T-helper 2 cell treated with Interferon-gamma antibody and Interleukin-4, amounts not matched to agents 100 ng/mL and 5 ng/mL, for 36 hours (primary cell): ENCODE data around the gene INPP4B. TPM values are rescaled to one million over a fixed set of nuclear protein-coding genes. Genes with fewer than 3 reads are reported as not detected.
"Not testable (repeated sequence)": the region's sequence is repeated elsewhere in the genome, so short reads cannot be mapped to it uniquely, and the experiment has no call there.

Source experiments
- intact Hi-C: fragments of 100-400 bp; cut with micrococcal nuclease; formaldehyde crosslinking; loops from one replicate; pipeline ENCODE4 v1.15.1; 2023
- total RNA-seq: library from RNA; stranded (reverse); gene quantifications from 2 replicates; pipeline ENCODE4 v1.2.3, GENCODE V29; 2022

Gene INPP4B
- total RNA-seq, 1 donor from 2014 or later: 103 TPM

DNA sequence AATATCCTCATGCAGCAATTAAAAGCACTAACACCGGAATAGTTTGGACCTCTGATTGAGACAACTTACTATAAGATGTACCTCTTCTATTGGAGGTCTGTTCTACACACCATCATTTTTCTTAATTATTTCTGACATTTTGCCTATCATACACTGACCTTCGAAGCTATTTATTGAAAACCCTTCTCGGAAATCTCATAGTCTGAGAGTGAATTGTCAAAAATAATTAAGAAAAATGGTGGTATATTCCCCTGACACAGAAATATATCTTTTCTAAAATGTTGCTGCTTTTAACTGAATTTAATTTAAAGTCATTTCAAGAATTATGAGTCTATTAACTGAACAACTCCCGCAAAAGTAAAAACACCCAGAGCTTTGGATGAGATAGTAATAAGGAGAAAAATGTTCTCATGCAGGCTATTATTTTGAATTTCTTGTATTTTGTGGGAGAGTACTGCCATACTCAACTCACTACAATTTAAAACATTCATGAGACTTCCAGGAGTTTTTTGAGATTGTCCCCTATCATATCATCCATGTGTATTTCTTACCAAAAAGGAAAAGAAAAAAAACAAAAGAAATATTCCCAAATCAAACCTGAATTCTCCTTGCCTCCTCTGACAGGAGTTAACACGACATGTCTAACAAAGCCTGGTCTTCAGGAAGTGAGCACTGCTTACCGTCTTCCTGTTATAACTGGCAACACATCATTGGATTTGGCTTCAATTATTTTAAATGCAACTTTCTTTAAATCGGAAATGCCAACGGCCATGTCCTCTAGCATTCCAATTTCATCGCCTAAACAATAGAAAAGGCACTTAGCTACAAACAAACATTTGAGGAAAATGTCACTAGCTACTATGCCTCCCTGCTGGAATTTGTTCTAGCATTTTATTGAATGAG lies 724.4 kb downstream of the INPP4B start:
- intact Hi-C loops: loop anchor here (10.0 kb wide), 1 partner anchor 817 kb away; no protein-coding TSS in a partner anchor

DNA sequence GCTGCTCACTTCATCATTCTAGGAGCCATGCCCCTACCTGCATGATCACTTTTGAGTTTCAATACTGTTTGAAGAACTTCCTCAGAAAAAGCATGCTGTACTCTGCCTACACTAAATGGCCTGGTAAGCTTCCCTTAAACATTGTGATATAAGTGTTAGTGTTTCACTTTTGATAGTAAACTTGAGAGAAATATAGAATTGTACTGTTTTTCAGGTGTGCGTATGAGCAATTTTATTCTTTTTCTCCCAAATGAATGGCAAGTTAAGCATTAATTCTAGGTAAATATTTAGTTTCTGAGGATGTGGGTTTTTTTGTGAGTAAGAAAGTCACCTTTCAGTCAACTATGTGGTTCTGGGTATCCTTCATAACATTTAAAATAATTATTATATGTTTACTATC lies 725.2 kb downstream of the INPP4B start:
- intact Hi-C loops: loop anchor here (10.0 kb wide), 1 partner anchor 816 kb away; no protein-coding TSS in a partner anchor

DNA sequence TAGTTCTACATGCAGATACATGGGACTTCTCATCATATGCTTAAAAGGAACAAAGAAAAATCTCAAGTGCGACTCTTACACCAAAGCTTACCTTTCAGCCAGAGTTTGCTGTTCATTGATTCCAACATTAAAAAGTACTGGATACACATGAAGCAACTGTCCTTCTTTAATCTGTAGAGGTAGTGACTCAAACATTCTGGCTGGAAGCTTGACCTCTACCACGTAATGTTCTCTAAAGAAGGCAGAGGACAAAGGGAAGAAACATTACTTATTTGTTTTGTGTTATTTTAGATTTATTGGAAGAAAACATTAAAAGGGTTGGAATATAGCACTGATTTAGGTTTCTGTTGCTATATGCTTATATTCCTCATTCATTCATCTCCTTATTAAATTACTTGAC lies 733.6 kb downstream of the INPP4B start:
- intact Hi-C loops: no loop called here

DNA sequence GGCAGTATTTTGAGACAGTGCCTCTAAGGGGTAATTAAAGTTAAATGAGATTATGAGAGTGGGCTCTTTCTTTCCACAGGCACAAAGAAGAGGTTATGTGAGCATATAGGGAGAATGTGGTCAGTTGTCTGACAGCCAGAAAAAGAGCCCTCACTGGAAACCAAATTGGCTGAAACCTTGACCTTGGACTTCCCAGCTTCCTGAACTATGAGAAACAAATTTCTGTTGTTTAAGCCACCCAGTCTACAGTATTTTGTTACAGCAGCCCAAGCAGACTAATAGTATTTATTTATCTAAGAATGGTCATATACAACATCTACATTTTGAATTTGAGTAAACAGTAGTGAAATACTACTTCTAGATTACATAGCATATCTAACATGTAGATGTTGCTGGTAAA lies 736.0 kb downstream of the INPP4B start:
- intact Hi-C loops: no loop called here

DNA sequence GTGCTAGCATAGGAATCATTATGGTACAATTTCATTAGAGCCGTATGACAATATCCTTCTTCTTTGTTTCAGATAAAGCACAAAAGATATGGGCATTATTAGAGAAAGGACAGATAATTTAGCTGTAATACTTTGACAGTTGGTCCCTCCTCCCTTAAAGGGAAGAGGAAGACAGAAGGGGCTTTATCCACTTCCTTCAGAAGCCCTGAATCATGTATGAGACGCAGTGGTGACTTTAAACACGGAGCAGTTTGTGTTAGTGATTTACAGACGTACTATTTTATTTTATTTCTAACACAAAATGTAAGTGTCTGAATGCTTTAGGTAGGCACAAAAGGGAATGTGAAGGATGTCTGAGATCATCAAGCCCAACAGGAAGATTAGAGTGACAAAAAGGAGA lies 742.1 kb downstream of the INPP4B start:
- intact Hi-C loops: no loop called here

DNA sequence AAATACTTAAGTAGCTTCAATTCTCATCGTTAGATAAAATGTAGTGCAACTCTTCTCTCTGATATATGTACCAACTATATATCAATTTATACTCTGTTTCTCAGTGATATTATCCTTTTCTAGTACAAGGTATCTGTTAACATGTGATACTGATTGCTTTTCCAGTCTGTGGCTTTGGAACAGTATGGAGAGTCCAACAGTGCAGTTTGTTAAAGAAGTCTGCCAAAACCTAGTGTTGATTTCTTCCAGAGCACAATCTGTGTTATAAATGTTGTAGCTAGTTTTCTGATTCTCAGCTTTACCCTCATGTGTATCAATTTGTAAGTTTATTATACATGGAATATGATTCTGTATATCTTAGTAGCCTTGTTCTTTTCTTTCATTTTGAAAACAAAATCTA lies 744.7 kb downstream of the INPP4B start:
- intact Hi-C loops: no loop called here

DNA sequence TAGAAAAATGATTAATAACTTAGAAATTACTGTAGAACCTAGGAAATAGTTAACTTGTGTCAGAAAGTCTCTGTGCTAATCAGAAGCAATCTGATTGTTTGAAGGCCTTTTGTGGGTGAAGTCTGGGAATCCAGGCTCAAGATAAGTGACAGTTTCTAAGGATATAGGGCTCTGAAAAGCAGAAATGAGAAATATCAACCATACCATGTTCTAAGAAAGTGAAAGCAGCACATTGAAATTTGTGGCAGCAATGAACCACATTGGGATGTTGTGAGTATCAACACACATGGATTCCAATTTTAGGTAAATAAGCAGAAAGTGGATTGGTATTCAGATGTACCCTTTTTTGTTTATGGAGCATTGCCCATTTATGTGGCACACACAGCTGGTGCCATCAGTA lies 745.2 kb downstream of the INPP4B start:
- intact Hi-C loops: no loop called here

DNA sequence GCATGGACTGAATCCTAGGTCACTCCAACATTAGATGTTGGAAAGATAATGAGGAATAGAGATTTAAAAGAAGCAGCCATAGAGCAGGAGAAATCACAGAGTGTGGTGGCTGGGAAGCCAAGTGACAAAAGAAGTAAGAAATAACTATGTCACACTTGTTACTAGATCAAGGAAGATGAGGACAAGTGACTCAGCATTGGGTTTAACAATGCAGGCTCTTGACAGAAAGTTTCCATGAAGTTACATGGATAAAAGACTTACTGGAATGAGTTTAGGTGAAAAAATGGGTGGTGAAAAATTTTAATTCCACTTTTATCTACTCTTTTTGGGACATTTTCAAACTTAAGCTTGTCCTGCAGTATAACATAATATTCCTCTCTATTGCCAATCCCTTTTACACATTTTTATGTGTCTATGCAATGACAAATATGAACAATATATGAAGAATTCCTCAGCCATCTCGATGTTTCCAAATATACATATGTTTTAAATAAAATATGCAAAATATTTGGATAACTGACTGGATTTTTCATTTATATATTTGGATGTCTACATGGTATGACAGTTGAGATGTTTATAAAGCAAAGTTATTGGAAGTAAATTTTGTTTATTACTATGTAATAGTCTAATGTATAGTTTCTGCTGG lies 747.1 kb downstream of the INPP4B start:
- intact Hi-C loops: no loop called here

DNA sequence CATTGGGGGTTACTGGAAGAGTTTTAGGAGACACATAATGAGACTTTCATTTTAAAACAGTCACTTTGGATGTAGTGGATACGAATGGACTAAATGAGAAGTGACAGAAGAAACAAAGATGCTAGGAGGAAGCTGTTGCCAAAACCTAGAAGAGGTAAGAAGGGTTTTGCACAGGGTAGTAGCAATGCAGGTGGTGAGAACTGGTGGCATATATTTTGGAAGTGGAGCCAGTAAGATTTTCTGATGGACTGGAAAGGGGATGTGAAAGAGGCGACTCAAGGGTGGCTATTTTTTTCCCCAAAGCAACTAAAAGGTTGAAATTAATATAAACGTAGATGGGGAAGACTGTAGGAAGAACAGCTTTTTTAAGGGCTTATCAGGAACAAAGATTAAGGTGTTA lies 747.7 kb downstream of the INPP4B start:
- intact Hi-C loops: no loop called here

DNA sequence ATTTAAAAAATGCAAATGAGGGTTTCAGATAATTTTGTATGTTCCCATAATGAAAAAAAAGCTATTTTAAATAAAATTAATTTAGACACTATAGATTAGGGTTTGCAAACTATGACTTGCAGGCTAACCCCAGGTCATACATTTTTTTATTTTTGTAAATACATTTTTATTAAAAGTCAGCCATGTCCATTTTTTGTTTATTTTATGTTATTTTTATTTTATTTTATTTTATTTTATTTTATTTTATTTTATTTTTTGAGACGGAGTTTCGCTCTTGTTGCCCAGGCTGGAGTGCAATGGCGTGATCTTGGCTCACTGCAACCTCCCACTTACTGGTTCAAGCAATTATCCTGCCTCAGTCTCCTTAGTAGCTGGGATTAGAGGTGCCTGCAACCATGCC lies 749.1 kb downstream of the INPP4B start:
- intact Hi-C loops: no loop called here

DNA sequence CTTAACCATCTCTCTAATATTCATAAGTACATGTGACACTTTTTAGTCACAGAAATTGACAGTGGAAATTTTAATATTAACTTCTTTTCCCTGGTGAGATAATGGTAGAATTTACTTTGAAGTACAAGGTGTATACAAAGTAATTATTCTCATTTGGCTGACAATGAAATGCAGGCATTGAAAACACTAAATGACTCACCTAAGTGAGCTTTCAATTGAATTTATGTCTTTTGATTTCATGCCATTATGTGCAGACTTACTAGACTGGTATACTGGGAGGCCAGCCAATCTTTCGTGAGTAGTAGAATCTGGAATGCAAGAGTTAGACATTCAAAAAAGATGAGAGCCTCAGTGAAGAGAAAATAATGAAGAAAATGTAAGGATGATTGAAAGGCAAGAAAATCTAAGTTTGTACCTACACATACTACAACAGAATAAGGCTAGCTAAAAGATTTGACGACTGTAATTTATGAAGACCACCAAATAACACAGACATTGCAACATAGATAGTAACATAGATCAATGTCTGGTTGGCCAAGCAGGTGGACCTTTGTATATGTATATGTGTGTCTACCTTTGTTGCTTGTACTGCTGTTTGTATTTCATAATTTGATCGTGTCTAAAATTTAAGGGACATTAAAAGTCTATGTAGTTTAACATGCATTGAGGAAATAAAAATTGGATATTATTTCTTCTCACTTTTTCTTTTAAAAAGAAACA lies 750.1 kb downstream of the INPP4B start:
- intact Hi-C loops: no loop called here

DNA sequence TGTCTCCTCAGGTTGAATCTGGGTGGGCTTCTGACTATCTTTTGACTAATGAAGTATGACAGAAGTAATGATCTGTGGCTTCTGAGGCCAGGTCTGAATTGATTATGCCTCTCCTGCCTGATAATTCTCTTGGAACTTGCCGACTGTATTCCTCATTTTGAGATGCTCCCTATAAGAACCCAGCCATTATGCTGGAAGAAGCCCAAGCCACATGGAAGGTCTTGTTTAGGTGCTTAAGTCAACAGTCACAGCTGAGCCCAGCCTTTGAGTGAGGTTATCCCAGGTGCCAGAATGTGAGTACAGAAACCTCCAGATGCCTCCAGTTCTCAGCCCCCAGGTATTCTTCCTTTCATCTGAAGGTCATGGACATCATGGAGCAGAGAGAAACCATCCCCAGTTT lies 753.2 kb downstream of the INPP4B start:
- intact Hi-C loops: no loop called here

DNA sequence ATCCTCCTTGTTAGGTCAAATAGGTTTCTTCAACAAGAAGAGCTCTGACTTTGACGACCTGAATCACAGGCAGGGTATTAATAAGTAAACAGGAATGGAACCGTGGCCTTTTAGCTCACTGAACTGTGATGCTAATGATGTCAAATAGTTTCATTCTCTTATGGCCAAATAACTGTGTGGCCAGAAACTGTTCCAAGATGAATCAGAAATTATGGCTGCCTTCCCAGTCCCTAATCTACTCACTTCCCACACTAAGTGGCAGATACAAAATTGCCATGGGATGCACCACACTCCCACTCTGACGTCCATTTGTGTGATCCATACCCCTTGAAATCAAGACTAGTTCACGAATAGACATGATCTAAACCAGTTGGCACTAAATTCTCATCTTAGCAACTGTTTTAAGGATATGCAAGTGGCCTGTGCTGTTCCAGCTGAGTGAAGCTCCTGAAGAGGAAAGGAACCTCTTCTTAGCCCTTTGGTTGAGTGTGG lies 754.4 kb downstream of the INPP4B start:
- intact Hi-C loops: no loop called here

DNA sequence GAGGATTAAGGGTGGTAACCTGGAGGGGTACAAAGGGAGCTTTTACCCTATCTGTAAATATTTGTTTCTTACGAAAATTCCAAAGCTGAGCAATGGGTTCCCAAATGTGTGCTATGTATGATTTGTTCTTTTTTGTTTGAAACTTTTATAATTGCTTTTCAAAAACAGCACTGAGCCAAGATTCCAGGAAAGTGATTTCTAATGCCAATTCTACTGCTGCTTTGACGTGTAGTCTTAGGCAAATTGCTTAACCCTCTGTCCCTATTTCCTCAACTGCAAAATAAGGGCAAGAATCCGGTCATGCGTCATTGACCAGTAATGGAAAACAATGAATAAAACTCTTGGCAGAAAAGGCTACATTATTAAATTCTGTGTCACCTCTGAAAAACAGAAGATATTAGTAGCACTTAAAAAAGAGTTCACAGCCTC lies 755.0 kb downstream of the INPP4B start:
- intact Hi-C loops: no loop called here

DNA sequence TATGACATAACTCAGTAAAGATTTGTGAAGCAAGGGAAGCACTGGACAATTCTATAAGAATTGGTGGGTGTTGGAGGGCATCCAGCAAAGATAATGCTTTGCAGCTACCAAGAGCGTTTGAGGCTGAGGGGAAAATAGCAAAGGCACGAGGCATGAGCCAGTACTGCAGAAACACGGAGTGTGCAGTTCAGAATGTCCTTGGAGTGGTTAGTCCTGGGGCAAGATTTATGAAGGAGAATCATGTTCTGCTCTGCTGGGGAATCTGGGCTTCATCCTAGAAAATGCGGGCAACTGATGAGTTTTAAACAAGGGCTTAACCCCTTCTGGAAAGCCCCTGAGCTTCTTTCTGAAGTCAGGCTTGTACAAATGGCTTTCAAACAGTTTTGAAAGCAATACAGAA lies 757.2 kb downstream of the INPP4B start:
- intact Hi-C loops: no loop called here

DNA sequence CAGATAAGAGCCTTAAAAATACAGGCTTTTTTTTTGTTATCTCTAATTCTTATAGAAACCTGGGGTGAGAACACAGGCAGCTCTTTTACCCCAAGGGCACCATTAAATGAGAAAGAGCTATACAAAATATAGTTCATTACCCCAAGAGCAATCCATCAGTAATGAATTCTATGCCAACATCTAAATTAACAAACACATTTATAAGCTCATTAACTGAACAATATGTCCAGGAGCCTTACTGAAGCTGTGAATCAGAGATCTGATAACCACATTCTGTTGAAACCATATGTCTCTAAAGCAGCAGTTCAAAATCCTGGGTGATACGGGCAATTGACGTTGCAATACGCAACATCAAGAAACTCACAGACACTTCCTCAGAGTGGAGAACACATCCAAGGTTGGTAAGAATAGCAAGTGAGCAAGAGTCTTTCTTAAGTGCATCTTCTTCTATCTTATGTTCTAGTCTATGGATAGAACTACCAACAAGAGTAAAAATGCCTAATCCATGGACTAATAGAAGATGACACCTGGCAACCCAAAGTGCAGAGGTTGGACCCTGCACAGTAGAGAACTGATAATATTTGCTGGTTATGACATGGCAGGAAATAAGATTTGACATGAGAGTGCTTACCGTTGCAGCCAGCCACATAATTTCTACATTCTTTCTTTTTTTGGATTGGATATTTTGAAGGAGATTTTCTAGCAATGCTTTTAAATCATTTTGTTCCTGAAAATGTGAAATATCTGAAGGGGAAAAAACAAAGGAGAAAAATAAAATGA lies 760.4 kb downstream of the INPP4B start:
- intact Hi-C loops: no loop called here

DNA sequence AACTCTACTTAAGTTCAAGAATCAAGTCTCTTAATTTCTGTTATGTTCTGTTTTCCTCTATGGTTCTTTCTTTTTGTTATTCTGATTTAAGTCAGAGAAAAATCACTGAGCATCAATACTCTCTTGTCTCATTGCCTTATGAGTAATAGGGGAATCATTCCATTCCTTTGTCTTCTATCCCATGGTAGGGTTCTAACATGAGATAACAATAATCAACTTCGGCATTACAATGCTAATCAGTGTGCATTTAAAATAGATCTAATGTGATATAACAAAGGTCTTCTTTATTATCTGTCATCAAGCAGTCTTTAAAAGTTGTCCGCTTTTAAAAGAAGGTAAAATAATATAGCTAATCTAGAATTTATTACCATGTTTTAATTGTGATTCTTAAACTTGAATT lies 762.8 kb downstream of the INPP4B start:
- intact Hi-C loops: no loop called here

DNA sequence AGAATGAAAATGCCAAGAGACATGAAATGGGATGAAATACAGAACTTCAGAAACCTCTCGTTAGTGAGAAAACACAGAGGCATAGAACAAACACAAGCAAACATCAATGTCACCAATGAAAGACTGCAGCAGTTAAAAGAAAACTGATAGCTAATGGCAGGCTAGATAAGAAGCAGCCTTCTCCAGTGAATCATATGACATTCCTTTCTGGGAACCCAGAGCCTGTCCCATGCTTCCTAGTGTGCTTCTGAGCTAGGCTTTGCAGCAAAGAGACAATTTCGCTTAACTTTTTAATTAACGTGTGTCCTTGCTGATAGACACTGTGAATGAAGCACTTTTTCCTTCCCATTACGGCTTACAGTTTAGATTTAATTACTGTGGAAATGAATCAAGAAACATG lies 765.1 kb downstream of the INPP4B start:
- intact Hi-C loops: no loop called here

DNA sequence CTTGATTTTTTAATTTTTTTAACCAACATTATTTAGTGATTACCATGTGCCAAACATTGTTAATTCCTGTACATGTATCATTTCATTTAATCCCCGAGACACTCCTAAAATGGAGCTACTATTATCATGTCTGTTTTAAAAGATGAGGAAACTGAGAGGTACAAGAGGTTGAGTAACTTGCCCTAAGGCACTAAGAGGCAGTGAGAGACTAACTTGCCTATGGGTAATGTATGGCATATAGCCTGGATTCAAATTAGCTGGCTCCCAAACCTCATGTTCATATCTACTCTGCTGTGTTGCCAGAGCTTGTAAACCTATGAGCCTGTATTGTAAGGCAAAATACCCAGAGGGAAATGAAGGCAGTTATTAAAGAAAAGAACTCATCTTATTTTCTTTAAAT lies 766.1 kb downstream of the INPP4B start:
- intact Hi-C loops: no loop called here

DNA sequence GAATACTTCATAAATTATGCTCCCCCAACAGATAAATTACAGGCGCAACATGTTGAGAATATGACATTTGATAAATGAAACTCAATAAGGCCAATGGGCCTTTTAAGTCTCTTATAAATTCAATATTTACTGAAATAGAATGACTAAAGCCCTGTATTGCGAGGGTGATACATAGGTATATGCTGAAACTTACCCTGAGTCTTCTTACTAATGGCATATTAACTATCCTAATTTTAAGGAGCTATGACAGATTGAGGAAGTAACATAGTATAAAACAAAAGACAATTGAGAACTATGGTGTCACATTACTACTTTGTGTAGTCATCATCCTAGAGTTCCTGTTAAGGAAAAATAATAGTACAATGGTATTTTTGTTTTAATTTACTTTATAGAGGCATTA lies 769.1 kb downstream of the INPP4B start:
- intact Hi-C loops: no loop called here

DNA sequence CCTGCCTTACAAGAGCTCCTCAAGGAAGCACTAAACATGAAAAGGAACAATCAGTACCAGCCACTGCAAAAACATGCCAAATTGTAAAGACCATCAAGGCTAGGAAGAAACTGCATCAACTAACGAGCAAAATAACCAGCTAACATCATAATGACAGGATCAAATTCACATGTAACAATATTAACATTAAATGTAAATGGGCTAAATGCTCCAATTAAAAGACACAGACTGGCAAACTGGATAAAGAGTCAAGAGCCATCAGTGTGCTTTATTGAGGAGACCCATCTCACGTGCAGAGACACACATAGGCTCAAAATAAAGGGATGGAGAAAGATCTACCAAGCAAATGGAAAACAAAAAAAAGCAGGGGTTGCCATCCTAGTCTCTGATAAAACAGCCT lies 777.8 kb downstream of the INPP4B start:
- intact Hi-C loops: not testable (repeated sequence)
